ENCODE data around the gene TMEM87A.
A peak's percentile ranks its signal among the peaks of the same experiment; 100 is the strongest.
"Not testable (repeated sequence)": the region's sequence is repeated elsewhere in the genome, so short reads cannot be mapped to it uniquely, and the experiment has no call there.

Gene TMEM87A

GRCh38 chr15:42267286-42267685 is 5.9 kb downstream of the TMEM87A start:
- DNase-seq = no peak

DNA sequence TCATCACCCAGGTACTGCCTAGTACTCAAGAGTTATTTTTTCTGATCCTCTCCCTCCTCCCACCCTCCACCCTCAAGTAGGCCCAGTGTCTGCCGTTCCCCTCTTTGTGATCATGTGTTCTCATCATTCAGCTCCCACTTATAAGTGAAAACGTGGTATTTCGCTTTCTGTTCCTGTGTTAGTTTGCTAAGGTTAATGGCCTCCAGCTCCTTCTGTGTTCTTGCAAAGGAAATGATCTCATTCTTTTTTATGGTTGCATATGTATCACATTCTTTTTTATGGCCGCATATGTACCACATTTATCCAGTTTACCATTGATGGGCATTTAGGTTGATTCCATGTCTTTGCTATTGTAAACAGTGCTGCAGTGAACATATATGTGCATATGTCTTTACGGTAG is 8.4 kb downstream of the TMEM87A start:
- no peak for DNase-seq

DNA sequence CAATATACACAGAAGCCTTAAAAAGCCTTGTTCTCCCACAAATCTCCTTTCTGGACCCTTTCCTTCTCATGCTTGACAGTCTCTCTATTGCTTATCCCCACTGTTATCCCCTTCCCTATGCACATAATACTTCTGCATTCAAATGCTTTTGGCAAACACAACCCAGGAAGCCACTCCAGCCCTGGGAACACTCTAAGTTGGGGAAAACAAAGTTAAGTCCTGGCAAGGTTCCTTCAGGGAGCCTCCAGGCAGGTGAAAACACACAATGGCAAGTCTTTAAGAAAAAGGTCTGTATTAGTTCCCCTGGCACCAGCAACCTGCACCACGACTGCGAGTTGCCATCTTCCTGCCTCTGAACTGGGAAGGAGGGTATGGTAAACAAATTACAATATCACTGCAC is 19.9 kb downstream of the TMEM87A start:
- DNase-seq = no peak

DNA sequence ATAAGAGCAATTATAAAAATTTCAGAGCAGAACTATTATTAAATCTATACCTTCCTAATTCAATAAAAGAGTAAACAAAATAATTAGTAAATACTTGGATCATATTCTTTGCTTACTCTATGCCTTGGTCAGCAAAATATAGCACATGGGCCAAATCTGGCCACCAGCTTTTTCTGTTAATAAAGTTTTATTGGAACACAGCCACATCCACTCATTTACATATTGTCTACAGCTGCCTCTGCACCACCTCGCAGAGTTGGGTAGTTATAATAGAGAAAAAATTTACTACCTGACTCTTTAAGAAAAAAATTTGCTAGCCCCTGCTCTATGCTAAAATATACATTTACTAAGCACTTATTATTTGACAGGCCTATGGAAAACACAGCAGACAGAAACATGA is 32.4 kb downstream of the TMEM87A start:
- DNase-seq = no peak

GRCh38 chr15:42239528-42240182 is 33.6 kb downstream of the TMEM87A start:
- DNase-seq = no peak

- DNase-seq = no peak
Measured at GRCh38 chr15:42233107-42233506, 40.1 kb downstream of the TMEM87A start.

GRCh38 chr15:42232606-42233005 is 40.6 kb downstream of the TMEM87A start:
- DNase-seq = no peak

DNA sequence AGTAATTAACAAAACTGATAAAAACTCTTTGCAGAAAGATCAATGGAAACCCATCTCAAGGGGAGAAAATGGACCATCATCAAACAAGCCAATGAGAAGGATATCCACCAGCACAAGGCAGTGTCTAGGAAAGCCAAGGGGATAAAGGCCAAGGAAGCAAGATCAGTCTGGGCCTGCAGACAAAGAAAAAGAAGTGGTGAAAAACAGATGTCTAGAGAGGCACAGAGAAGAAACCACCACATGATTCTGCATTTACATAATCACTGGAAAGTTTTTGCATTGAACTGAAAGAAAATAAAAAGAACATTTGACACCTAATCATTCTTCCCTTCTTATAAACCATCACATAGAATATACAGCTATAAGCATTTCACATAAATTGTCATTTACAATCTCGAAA is 42.1 kb downstream of the TMEM87A start:
- no peak for DNase-seq

DNA sequence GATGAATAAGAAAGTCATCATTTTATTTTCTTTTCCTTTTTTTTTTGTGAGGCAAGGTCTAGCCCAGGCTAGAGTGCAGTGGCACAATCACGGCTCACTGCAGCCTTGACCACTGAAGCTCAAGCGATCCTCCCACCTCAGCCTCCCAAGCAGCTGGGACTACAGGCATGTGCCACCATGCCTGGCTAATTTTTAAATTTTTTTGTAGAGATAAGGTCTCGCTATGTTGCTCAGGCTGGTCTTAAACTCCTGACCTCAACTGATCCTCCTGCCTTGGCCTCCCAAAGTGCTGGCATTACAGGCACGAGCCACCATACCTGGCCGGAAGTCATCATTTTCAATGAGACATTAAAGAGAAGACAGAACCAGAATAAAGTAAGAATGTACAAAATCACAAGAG is 44.3 kb downstream of the TMEM87A start:
- DNase-seq = not testable (repeated sequence)

GRCh38 chr15:42228036-42228435 is 45.2 kb downstream of the TMEM87A start:
- DNase-seq = no peak

DNA sequence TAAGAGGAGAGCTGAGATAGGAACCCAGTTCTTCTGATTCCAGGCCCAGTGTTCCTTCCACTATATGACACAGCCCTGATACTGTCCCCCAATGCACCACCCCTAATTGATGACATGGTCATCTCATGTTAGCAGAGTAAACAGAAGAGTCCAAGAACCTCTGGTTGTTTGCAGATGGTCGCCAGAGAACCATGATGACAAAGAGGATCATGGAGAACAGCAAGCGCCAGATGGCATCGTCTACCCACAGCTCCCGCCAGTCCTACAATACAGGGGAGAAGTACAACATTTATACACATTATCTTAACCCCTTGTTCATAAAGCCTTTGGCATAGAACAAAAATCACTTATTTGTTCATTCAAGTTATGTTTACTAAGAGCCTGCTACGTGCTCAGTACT is 46.6 kb downstream of the TMEM87A start:
- DNase-seq = no peak

DNA sequence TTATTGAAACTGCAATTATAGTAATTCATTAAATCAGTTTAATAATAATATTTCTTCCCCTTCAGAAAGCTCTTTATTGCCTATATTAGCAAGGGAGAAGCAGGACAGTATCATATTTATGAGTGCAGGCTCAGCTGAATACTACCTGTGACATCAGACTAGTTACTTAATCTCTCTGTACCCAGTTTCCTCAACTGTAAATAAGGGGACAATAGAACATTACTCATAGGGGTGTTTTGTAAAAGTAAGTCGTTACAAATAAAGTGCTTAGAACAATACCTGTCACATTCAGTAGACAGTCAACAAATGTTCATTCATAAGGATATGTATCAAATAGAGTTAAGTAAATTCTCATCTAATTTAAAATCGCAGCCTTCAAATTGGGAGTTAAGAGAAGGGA is 53.0 kb downstream of the TMEM87A start:
- no peak for DNase-seq

- DNase-seq = no peak
Measured at GRCh38 chr15:42218953-42219592, 54.2 kb downstream of the TMEM87A start.

- no peak for DNase-seq
Measured at GRCh38 chr15:42217568-42217967, 55.7 kb downstream of the TMEM87A start.

- DNase-seq = no peak
Measured at GRCh38 chr15:42215913-42216829, 57.1 kb downstream of the TMEM87A start.

- no peak for DNase-seq
Measured at GRCh38 chr15:42214600-42214999, 58.6 kb downstream of the TMEM87A start.

DNA sequence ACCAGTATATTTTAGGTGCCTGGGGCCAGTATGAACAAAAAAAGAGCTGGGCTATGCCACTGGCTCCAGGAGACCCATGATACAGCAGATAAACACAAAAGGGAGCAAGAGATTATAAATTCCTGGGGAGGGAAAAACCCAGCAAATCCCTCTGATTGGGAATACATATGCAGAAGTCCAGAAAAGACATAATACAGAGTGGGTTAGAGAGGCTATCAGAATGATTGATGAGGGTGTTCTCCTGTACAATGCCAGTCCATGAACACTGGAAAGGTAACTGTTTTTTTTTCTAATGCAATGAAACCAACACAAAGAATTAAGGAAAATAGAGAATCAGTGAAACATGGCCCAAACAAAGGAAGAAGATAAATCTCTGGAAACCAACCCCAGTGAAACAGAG is 59.7 kb downstream of the TMEM87A start:
- no peak for DNase-seq

DNA sequence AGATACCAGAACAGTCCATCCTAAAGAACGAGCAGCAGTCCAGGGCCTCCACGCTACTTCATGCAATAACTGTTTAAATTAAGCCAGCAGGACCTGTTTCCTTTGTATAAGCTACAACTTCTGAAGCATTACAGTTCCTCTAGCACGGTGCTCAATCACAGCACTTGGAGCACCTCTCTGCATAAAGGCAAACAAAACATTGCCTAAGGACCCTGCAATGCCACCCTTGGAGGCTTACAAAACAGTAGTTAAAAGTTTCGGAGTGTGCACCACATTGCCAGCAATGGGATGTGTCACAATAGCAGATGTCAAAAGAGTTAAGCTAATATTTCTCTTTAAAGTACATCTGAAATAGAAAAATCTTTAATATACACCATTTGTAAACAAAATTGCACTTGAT is 62.5 kb downstream of the TMEM87A start:
- no peak for DNase-seq

GRCh38 chr15:42207674-42208579 is 65.3 kb downstream of the TMEM87A start, which contains the start of gene VPS39:
TSS of gene VPS39 (minus strand) at chr15:42208304. CDS start at chr15:42208153, 151 bp downstream.
- peak; percentile 76 for DNase-seq

- no peak for DNase-seq
Measured at GRCh38 chr15:42206406-42206805, 66.8 kb downstream of the TMEM87A start.

- no peak for DNase-seq
Measured at GRCh38 chr15:42203891-42204290, 69.3 kb downstream of the TMEM87A start.

- no peak for DNase-seq
Measured at GRCh38 chr15:42202653-42203052, 70.6 kb downstream of the TMEM87A start.

DNA sequence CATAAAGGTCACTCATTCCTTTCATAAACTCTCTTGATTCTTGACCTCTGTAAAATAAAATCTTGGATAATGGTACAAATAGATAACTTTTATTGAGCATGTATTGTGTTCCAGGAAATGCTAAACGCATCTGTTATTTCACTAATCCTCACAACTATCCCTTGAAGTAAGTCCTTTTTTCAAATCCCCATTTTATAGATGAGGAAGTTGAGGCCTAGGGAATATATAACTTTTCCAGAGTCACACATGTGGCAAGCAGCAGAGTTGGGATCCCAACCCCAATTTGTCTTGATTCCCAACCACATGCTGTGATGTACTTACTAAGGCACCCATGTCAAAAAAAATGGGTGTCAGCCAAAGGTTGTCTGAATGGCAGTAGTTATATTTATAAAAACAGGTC is 71.4 kb downstream of the TMEM87A start:
- DNase-seq = no peak
